GM12878 (cell line): ENCODE results near the gene IMP3. TPM values are rescaled to one million over a fixed set of nuclear protein-coding genes. Genes with fewer than 3 reads are reported as not detected.

Experiments
- ATAC-seq: fragments of 200-7000 bp; cut with Tn5 transposase; 3 replicates; pipeline ENCODE4 v1.9.1; 2020; ENCODE audit warnings: mild to moderate bottlenecking, moderate library complexity
- BruUV-seq: library from RNA; stranded (reverse); fragments of 400-500 nt; replicated peaks from 2 replicates; lab custom pipeline; 2021; lab: Mats Ljungman, UMichigan
- CTCF ChIA-PET: fragments of 300-600 bp; sonication (Branson Sonifier 250); formaldehyde crosslinking; extraction: SDS; loops from one replicate; lab custom pipeline; 2021; ENCODE audit warnings: inconsistent platforms; lab: Yijun Ruan, JAX
- POLR2A ChIA-PET: fragments of 350-600 bp; formaldehyde crosslinking; extraction: SDS; loops from one replicate; lab custom pipeline; 2021; ENCODE audit warnings: inconsistent platforms; lab: Charles Lee
- RAD21 ChIA-PET: fragments of 300-600 bp; sonication (Branson Sonifier 250); formaldehyde crosslinking; loops from one replicate; lab custom pipeline; 2023; ENCODE audit warnings: antibody characterized with exemption; ENCODE audit not compliant: unreplicated experiment; lab: Charles Lee
- SMC1A ChIA-PET: fragments of 300-600 bp; sonication (Branson Sonifier 250); formaldehyde crosslinking; loops from one replicate; lab custom pipeline; 2023; ENCODE audit not compliant: unreplicated experiment, uncharacterized antibody; lab: Charles Lee
- DNase-seq: peaks from one replicate; pipeline ENCODE4 v3.0.0-alpha.2; 2011; ENCODE audit warnings: low read depth, low spot score
- FAIRE-seq: peaks from 3 replicates; lab custom pipeline; 2011; peaks lifted over from hg19 to GRCh38; lab: Jason Lieb, UNC
- H2AFZ ChIP-seq: 2 replicates; pipeline ENCODE4 v1.6.0; 2011; ENCODE audit warnings: low read depth, low read length, control low read depth; ENCODE audit not compliant: control insufficient read depth
- H3K27ac ChIP-seq: 2 replicates; pipeline ENCODE4 v1.5.1; 2011; ENCODE audit warnings: control low read depth; ENCODE audit not compliant: control insufficient read depth, insufficient read depth
- H3K27me3 ChIP-seq, 2 experiments: replicated peaks in 1 of 2; 2 replicates each; pipeline versions ENCODE4 v1.6.0 to v1.6.1; 2011; ENCODE audit warnings: low read length in 1 of 2; ENCODE audit not compliant: control insufficient read depth in 2 of 2, insufficient read depth in 2 of 2
- H3K36me3 ChIP-seq, 2 experiments: 2 replicates each; pipeline ENCODE4 v1.5.1; 2011; ENCODE audit warnings: low read length in 1 of 2; ENCODE audit not compliant: control insufficient read depth in 2 of 2, insufficient read depth in 2 of 2
- H3K4me1 ChIP-seq: 2 replicates; pipeline ENCODE4 v1.6.1; 2011; ENCODE audit warnings: mild to moderate bottlenecking, low read length, moderate library complexity, mixed read lengths; ENCODE audit not compliant: control insufficient read depth, insufficient read depth
- H3K4me2 ChIP-seq: 2 replicates; pipeline ENCODE4 v1.6.0; 2011; ENCODE audit warnings: control low read depth; ENCODE audit not compliant: control insufficient read depth, insufficient read depth
- H3K4me3 ChIP-seq: fragments of 200-600 bp; sonication (generic); 2 replicates; pipeline ENCODE4 v1.5.1; 2016
- H3K79me2 ChIP-seq: 2 replicates; pipeline ENCODE4 v1.6.0; 2011; ENCODE audit warnings: low read length; ENCODE audit not compliant: control insufficient read depth, insufficient read depth
- H3K9ac ChIP-seq: 2 replicates; pipeline ENCODE4 v1.8.0; 2011; ENCODE audit warnings: low read length, control low read depth, mixed read lengths; ENCODE audit not compliant: control insufficient read depth, insufficient read depth
- H3K9me3 ChIP-seq: replicated peaks from 3 replicates; pipeline ENCODE4 v1.5.1; 2011; ENCODE audit warnings: mild to moderate bottlenecking, low read length; ENCODE audit not compliant: control insufficient read depth, insufficient read depth
- H4K20me1 ChIP-seq: 2 replicates; pipeline ENCODE4 v1.6.0; 2011; ENCODE audit not compliant: control insufficient read depth, insufficient read depth
- IKZF2 ChIP-seq, 2 experiments: fragments of 450-650 bp; IDR thresholded peaks; 2 replicates each; pipeline ENCODE4 v1.6.1; 2017; ENCODE audit warnings: mild to moderate bottlenecking in 2 of 2, moderate library complexity in 2 of 2
- JUND ChIP-seq: IDR thresholded peaks from 2 replicates; pipeline ENCODE4 v1.6.1; 2012; ENCODE audit warnings: low read depth, mild to moderate bottlenecking, low read length, improper control_type of control experiment, moderate library complexity
- NR2C2 ChIP-seq: IDR thresholded peaks from 2 replicates; pipeline ENCODE4 v1.6.1; 2011; ENCODE audit warnings: borderline replicate concordance, low read depth; ENCODE audit not compliant: control insufficient read depth, insufficient read length
- RFX5 ChIP-seq: IDR thresholded peaks from 2 replicates; pipeline ENCODE4 v1.6.1; 2011; ENCODE audit warnings: low read depth, low read length, improper control_type of control experiment
- RUNX3 ChIP-seq: IDR thresholded peaks from 2 replicates; pipeline ENCODE4 v1.6.1; 2012; ENCODE audit warnings: low read length, inconsistent platforms
- SIN3A ChIP-seq: IDR thresholded peaks from 2 replicates; pipeline ENCODE4 v1.6.1; 2012; ENCODE audit warnings: low read depth, low read length, improper control_type of control experiment
- SMAD1 ChIP-seq: fragments of 450-650 bp; IDR thresholded peaks from 2 replicates; pipeline ENCODE4 v1.6.1; 2018; ENCODE audit warnings: mild to moderate bottlenecking, low read depth; ENCODE audit not compliant: partially characterized antibody
- ZBED1 ChIP-seq: IDR thresholded peaks from 2 replicates; pipeline ENCODE4 v1.6.1; 2016; ENCODE audit warnings: borderline replicate concordance
- ZNF217 ChIP-seq: fragments of 450-650 bp; IDR thresholded peaks from 2 replicates; pipeline ENCODE4 v1.6.1; 2017; ENCODE audit warnings: antibody characterized with exemption, mild to moderate bottlenecking
- WGBS: methylation state at CpG from one replicate; pipeline ENCODE4 v1.1.6; 2016; ENCODE audit warnings: low lambda C conversion rate; ENCODE audit not compliant: insufficient replicate concordance, insufficient coverage; ENCODE audit errors: missing lambda C conversion rate; 5-methylcytosine and 5-hydroxymethylcytosine counted together
- in situ Hi-C: fragments of 300-500 bp; cut with MboI; formaldehyde crosslinking; loops from 9 replicates; pipeline ENCODE4 v1.14.3; 2018; ENCODE audit warnings: mixed read lengths
- intact Hi-C: fragments of 100-400 bp; cut with micrococcal nuclease; formaldehyde crosslinking; loops from one replicate; pipeline ENCODE4 v1.14.2; 2022; ENCODE audit not compliant: unreplicated experiment
- polyA plus RNA-seq, 11 experiments: library from polyadenylated mRNA; depleted of rRNA in 4 of 11; unstranded in 6 of 11; stranded (reverse) in 5 of 11; fragments of >200 nt; fragmentation: Nextera tagmentation in 4 of 11; fragmentation: Illumina TruSeq in 1 of 11; extraction: Ambion mirVana in 4 of 11; extraction: Trizol in 1 of 11; gene quantifications; 1 replicate in 1 of 11; 2 replicates in 10 of 11; pipeline versions ENCODE4 v1.2.1 to v1.2.3, GENCODE V29; 2011 to 2016; ENCODE audit warnings: inconsistent platforms in 2 of 11, missing spikeins in 2 of 11, low read depth in 1 of 11
- total RNA-seq, 4 experiments: library from RNA; depleted of rRNA in 3 of 4; stranded (reverse); fragments of >200 nt in 3 of 4; fragmentation: Illumina TruSeq in 1 of 4; extraction: Trizol in 1 of 4; gene quantifications; 2 replicates each; pipeline versions ENCODE4 v1.2.1 to v1.2.3, GENCODE V29; 2013 to 2021
- TF ChIP-seq, protein P1 (sequence below): fragments of 450-650 bp; IDR thresholded peaks from 2 replicates; pipeline ENCODE4 v1.6.1; 2017; ENCODE audit warnings: mild to moderate bottlenecking, low read depth, inconsistent platforms; ENCODE audit not compliant: poor library complexity, severe bottlenecking
- TF ChIP-seq, protein P2 (sequence below): fragments of 450-650 bp; IDR thresholded peaks from 2 replicates; pipeline ENCODE4 v1.6.1; 2017; ENCODE audit warnings: borderline replicate concordance
- TF ChIP-seq, protein P3 (sequence below): IDR thresholded peaks from 2 replicates; pipeline ENCODE4 v1.6.1; 2012; ENCODE audit warnings: improper control_type of control experiment, low read depth, low read length; ENCODE audit not compliant: insufficient replicate concordance

Gene IMP3
- total and polyA plus RNA-seq, 10 of the 15 experiments (the other 5 are each of a cell fraction or from before 2014, with no cell fraction given) = 13.3 to 208 (median 85.2) TPM

DNA sequence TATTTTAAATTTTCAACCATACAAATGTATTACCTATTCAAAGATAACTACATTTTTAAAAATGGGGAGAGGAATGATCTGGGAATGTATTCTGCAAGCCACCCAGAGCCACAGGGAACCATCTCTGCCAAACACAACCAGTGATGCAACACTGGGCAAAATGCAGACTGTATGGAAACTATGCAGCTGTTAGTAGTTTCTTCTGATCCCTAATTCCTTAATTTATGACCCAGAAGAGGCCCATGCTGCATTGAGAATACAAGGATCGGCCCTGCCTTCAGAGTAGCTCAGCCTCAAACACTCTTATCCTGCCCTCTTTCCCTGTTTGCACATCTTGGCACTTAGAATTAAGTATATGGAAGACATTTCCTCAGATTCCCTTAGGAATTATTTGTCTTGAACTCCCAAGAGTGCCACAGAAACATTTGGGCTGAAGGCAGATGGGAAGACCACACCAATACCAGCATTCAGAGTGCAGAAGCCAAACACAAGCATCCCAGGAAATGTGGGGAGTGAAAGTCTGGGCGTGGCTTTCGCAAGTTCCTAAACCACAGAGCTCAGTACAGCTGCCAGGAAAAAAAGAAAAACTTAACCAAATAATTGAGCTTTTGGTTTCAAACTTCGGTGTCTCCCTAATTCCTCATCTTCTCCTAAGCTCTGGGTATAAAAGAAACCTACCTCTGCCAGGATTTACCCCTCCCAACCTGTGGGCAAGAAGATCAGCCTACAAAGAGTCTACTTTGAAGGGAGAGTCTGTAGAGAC lies 19.8 kb downstream of the IMP3 start:
- no peak overlapping the region for H3K4me3 ChIP-seq
- H4K20me1 ChIP-seq = no peaks in the 10 kb centered on the region
- no TSS peak for BruUV-seq
- RAD21 ChIA-PET = interaction anchor here (1.4 kb wide), 1 partner anchor 168 kb away, joined by 3 read pairs; the partner anchor contains the start of gene SIN3A
- DNase-seq (no peak), FAIRE-seq (no peak), ATAC-seq (no peak)
- H3K4me1 ChIP-seq = no peaks in the 10 kb centered on the region
- no peak overlapping the region for H3K27ac ChIP-seq
- no peaks in the 10 kb centered on the region for H3K27me3 ChIP-seq
- POLR2A ChIA-PET = no interaction called here
- TF ChIP-seq NR2C2 (no peak), JUND (no peak), ZBED1 (no peak), IKZF2 (IDR thresholded peaks at IDR 0.05) (no peak), ZNF217 (no peak), SIN3A (no peak), SMAD1 (no peak), RUNX3 (no peak), RFX5 (no peak)
- TF ChIP-seq, protein P1, sequence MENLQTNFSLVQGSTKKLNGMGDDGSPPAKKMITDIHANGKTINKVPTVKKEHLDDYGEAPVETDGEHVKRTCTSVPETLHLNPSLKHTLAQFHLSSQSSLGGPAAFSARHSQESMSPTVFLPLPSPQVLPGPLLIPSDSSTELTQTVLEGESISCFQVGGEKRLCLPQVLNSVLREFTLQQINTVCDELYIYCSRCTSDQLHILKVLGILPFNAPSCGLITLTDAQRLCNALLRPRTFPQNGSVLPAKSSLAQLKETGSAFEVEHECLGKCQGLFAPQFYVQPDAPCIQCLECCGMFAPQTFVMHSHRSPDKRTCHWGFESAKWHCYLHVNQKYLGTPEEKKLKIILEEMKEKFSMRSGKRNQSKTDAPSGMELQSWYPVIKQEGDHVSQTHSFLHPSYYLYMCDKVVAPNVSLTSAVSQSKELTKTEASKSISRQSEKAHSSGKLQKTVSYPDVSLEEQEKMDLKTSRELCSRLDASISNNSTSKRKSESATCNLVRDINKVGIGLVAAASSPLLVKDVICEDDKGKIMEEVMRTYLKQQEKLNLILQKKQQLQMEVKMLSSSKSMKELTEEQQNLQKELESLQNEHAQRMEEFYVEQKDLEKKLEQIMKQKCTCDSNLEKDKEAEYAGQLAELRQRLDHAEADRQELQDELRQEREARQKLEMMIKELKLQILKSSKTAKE = no peak
- TF ChIP-seq, protein P2, sequence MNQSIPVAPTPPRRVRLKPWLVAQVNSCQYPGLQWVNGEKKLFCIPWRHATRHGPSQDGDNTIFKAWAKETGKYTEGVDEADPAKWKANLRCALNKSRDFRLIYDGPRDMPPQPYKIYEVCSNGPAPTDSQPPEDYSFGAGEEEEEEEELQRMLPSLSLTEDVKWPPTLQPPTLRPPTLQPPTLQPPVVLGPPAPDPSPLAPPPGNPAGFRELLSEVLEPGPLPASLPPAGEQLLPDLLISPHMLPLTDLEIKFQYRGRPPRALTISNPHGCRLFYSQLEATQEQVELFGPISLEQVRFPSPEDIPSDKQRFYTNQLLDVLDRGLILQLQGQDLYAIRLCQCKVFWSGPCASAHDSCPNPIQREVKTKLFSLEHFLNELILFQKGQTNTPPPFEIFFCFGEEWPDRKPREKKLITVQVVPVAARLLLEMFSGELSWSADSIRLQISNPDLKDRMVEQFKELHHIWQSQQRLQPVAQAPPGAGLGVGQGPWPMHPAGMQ = no peak
- TF ChIP-seq, protein P3, sequence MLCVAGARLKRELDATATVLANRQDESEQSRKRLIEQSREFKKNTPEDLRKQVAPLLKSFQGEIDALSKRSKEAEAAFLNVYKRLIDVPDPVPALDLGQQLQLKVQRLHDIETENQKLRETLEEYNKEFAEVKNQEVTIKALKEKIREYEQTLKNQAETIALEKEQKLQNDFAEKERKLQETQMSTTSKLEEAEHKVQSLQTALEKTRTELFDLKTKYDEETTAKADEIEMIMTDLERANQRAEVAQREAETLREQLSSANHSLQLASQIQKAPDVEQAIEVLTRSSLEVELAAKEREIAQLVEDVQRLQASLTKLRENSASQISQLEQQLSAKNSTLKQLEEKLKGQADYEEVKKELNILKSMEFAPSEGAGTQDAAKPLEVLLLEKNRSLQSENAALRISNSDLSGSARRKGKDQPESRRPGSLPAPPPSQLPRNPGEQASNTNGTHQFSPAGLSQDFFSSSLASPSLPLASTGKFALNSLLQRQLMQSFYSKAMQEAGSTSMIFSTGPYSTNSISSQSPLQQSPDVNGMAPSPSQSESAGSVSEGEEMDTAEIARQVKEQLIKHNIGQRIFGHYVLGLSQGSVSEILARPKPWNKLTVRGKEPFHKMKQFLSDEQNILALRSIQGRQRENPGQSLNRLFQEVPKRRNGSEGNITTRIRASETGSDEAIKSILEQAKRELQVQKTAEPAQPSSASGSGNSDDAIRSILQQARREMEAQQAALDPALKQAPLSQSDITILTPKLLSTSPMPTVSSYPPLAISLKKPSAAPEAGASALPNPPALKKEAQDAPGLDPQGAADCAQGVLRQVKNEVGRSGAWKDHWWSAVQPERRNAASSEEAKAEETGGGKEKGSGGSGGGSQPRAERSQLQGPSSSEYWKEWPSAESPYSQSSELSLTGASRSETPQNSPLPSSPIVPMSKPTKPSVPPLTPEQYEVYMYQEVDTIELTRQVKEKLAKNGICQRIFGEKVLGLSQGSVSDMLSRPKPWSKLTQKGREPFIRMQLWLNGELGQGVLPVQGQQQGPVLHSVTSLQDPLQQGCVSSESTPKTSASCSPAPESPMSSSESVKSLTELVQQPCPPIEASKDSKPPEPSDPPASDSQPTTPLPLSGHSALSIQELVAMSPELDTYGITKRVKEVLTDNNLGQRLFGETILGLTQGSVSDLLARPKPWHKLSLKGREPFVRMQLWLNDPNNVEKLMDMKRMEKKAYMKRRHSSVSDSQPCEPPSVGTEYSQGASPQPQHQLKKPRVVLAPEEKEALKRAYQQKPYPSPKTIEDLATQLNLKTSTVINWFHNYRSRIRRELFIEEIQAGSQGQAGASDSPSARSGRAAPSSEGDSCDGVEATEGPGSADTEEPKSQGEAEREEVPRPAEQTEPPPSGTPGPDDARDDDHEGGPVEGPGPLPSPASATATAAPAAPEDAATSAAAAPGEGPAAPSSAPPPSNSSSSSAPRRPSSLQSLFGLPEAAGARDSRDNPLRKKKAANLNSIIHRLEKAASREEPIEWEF = no peak
- no peak overlapping the region for H2AFZ ChIP-seq
- H3K9ac ChIP-seq = no peak overlapping the region
- H3K4me2 ChIP-seq = no peak overlapping the region
- H3K36me3 ChIP-seq = peaks cover 6 to 16% of the 10 kb centered on the region in 2 experiments; a peak in 3 of 4 replicates
- intact Hi-C loops = no loop called here
- 66% methylated on average over 4 of the region's 4 CpGs for WGBS
- H3K9me3 ChIP-seq = no peaks in the 10 kb centered on the region
- CTCF ChIA-PET = interaction anchor here (0.7 to 2.4 kb wide), 4 partner anchors 18 to 253 kb away, joined by 3 to 11 read pairs (median 5); partner anchors contain the start of gene SNX33
- H3K79me2 ChIP-seq = peaks cover 6% of the 10 kb centered on the region
- in situ Hi-C loops = loop anchor here (5.0 kb wide), 1 partner anchor 163 kb away; no protein-coding TSS in a partner anchor
- SMC1A ChIA-PET = interaction anchor here (0.7 to 1.8 kb wide), 4 partner anchors 13 to 230 kb away, joined by 3 to 5 read pairs (median 3); partner anchors contain the start of gene IMP3
